MM.1S (cell line): ENCODE results near the gene TRMT44.

Source experiments
- DNase-seq: peaks from one replicate; pipeline ENCODE4 v3.0.0-alpha.2; 2015
- H2AFZ ChIP-seq: fragments of 300-600 bp; sonication (generic); 2 replicates; pipeline ENCODE4 v1.6.0; 2016; ENCODE audit warnings: antibody characterized with exemption, low read length
- H3F3A ChIP-seq: fragments of 300-600 bp; sonication (generic); 2 replicates; pipeline ENCODE4 v1.6.1; 2016; ENCODE audit warnings: mild to moderate bottlenecking, antibody characterized with exemption, low read length, moderate library complexity, mixed read lengths; ENCODE audit not compliant: insufficient read depth
- H3K27ac ChIP-seq: fragments of 300-600 bp; sonication (generic); 2 replicates; pipeline ENCODE4 v1.5.1; 2016; ENCODE audit warnings: mild to moderate bottlenecking, low read length
- H3K27me3 ChIP-seq: fragments of 300-600 bp; sonication (generic); replicated peaks from 2 replicates; pipeline ENCODE4 v1.6.0; 2016; ENCODE audit warnings: low read length; ENCODE audit not compliant: insufficient read depth
- H3K36me3 ChIP-seq: fragments of 300-600 bp; sonication (generic); replicated peaks from 2 replicates; pipeline ENCODE4 v1.6.1; 2016; ENCODE audit warnings: mild to moderate bottlenecking, low read length, mixed read lengths; ENCODE audit not compliant: insufficient read depth
- H3K4me1 ChIP-seq: fragments of 300-600 bp; sonication (generic); 2 replicates; pipeline ENCODE4 v1.6.1; 2016; ENCODE audit warnings: low read length, mixed read lengths
- H3K4me2 ChIP-seq: fragments of 300-600 bp; sonication (generic); 2 replicates; pipeline ENCODE4 v1.6.0; 2016; ENCODE audit warnings: low read depth, low read length
- H3K4me3 ChIP-seq: fragments of 300-600 bp; sonication (generic); 2 replicates; pipeline ENCODE4 v1.5.1; 2016; ENCODE audit warnings: low read length, mixed read lengths
- H3K79me2 ChIP-seq: fragments of 300-600 bp; sonication (generic); 2 replicates; pipeline ENCODE4 v1.6.1; 2016; ENCODE audit warnings: mixed run types, low read length, mixed read lengths
- H3K9ac ChIP-seq: fragments of 300-600 bp; sonication (generic); 2 replicates; pipeline ENCODE4 v1.6.1; 2016; ENCODE audit warnings: low read length, mixed read lengths
- H3K9me2 ChIP-seq: fragments of 300-600 bp; sonication (generic); replicated peaks from 2 replicates; pipeline ENCODE4 v1.6.1; 2016; ENCODE audit warnings: mild to moderate bottlenecking, low read length, mixed read lengths; ENCODE audit not compliant: insufficient read depth
- H3K9me3 ChIP-seq: fragments of 300-600 bp; sonication (generic); replicated peaks from 2 replicates; pipeline ENCODE4 v1.6.1; 2016; ENCODE audit warnings: mild to moderate bottlenecking, low read length, mixed read lengths; ENCODE audit not compliant: insufficient read depth
- H4K20me1 ChIP-seq: fragments of 300-600 bp; sonication (generic); 2 replicates; pipeline ENCODE4 v1.6.1; 2016; ENCODE audit warnings: mild to moderate bottlenecking, low read length, moderate library complexity, mixed read lengths; ENCODE audit not compliant: insufficient read depth
- EZH2 ChIP-seq: fragments of 300-600 bp; sonication (generic); optimal IDR thresholded peaks from 2 replicates; pipeline ENCODE3; 2017; ENCODE audit warnings: low read depth, mild to moderate bottlenecking, antibody characterized with exemption, low read length, mixed read lengths
- EZH2phosphoT487 ChIP-seq: fragments of 300-600 bp; sonication (generic); IDR thresholded peaks from 2 replicates; pipeline ENCODE4 v1.6.1; 2018; ENCODE audit warnings: antibody characterized with exemption, low read length
- TF ChIP-seq, protein P1 (sequence below): fragments of 300-600 bp; sonication (generic); IDR thresholded peaks from 2 replicates; pipeline ENCODE4 v1.5.1; 2016; ENCODE audit warnings: antibody characterized with exemption, low read length, mixed read lengths

Gene TRMT44

GRCh38 chr4:8407756-8408155 lies 32.8 kb upstream of the TRMT44 start:
- no peak for DNase-seq
- no peaks in the 10 kb centered on the region for H3K79me2 ChIP-seq
- H3K27ac ChIP-seq: no peak overlapping the region
- no peaks in the 10 kb centered on the region for H3K27me3 ChIP-seq
- no peaks in the 10 kb centered on the region for H3K36me3 ChIP-seq
- H3K4me2 ChIP-seq: no peak overlapping the region
- H3K9me2 ChIP-seq: no peaks in the 10 kb centered on the region
- H2AFZ ChIP-seq: no peak overlapping the region
- no peaks in the 10 kb centered on the region for H4K20me1 ChIP-seq
- no peaks in the 10 kb centered on the region for H3K4me1 ChIP-seq
- no peak overlapping the region for H3K4me3 ChIP-seq
- H3K9me3 ChIP-seq: no peaks in the 10 kb centered on the region
- TF ChIP-seq, protein P1, sequence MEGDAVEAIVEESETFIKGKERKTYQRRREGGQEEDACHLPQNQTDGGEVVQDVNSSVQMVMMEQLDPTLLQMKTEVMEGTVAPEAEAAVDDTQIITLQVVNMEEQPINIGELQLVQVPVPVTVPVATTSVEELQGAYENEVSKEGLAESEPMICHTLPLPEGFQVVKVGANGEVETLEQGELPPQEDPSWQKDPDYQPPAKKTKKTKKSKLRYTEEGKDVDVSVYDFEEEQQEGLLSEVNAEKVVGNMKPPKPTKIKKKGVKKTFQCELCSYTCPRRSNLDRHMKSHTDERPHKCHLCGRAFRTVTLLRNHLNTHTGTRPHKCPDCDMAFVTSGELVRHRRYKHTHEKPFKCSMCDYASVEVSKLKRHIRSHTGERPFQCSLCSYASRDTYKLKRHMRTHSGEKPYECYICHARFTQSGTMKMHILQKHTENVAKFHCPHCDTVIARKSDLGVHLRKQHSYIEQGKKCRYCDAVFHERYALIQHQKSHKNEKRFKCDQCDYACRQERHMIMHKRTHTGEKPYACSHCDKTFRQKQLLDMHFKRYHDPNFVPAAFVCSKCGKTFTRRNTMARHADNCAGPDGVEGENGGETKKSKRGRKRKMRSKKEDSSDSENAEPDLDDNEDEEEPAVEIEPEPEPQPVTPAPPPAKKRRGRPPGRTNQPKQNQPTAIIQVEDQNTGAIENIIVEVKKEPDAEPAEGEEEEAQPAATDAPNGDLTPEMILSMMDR: no peak
- TF ChIP-seq EZH2 (no peak), EZH2phosphoT487 (no peak)
- H3K9ac ChIP-seq: no peak overlapping the region
- no peaks in the 10 kb centered on the region for H3F3A ChIP-seq

DNA sequence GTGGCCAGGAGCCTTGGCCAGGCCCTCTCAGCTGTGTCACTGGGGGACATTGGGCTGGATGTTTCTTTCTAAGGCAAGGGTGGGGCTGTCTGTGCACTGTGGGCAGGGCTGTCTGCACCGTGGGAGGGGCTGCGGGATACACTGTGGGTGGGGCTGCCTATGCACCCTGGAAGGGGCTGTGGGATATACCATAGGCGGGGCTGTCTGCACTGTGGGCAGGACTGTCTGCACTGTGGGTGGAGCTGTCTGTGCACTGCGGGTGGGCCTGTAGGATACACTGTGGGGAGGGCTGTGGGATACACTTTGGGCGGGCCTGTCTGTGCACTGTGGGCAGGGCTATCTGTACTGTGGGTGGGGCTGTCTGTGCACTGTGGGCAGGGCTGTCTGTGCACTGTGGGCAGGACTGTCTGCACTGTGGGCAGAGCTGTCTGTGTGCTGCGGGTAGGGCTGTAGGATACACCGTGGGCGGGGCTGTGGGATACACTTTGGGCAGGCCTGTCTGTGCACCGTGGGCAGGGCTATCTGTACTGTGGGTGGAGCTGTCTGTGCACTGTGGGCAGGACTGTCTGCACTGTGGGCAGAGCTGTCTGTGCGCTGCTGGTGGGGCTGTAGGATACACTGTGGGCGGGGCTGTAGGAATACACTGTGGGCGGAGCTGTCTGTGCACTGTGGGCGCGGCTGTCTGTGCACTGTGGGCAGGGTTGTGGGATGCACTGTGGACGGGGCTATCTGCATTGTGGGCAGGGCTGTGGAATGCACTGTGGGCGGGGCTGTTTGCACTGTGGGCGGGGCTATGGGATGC lies 31.1 kb upstream of the TRMT44 start:
- Histone ChIP-seq H3K27ac (no peak overlapping the region), H3K4me1 (no peaks in the 10 kb centered on the region), H3K79me2 (no peaks in the 10 kb centered on the region), H3K9me2 (no peaks in the 10 kb centered on the region), H3K27me3 (no peaks in the 10 kb centered on the region), H2AFZ (no peak overlapping the region), H3F3A (no peaks in the 10 kb centered on the region), H3K36me3 (no peaks in the 10 kb centered on the region), H3K4me3 (no peak overlapping the region), H4K20me1 (no peaks in the 10 kb centered on the region), H3K9ac (no peak overlapping the region), H3K9me3 (no peaks in the 10 kb centered on the region), H3K4me2 (no peak overlapping the region)
- DNase-seq: no peak
- TF ChIP-seq, protein P1: no peak

- no peak overlapping the region for H3K9ac ChIP-seq
- no peaks in the 10 kb centered on the region for H4K20me1 ChIP-seq
- H2AFZ ChIP-seq: no peak overlapping the region
- DNase-seq: no peak
- H3K4me2 ChIP-seq: no peak overlapping the region
- H3K9me3 ChIP-seq: no peaks in the 10 kb centered on the region
- H3F3A ChIP-seq: no peaks in the 10 kb centered on the region
- H3K27ac ChIP-seq: no peak overlapping the region
- TF ChIP-seq EZH2phosphoT487 (no peak), EZH2 (no peak)
- TF ChIP-seq, protein P1: no peak
- H3K4me3 ChIP-seq: no peak overlapping the region
- no peaks in the 10 kb centered on the region for H3K9me2 ChIP-seq
- H3K79me2 ChIP-seq: no peaks in the 10 kb centered on the region
- no peaks in the 10 kb centered on the region for H3K4me1 ChIP-seq
- H3K27me3 ChIP-seq: no peaks in the 10 kb centered on the region
- H3K36me3 ChIP-seq: no peaks in the 10 kb centered on the region
Measured at GRCh38 chr4:8410066-8410625, 30.4 kb upstream of the TRMT44 start.
